Uterus (tissue), 4 donors: ENCODE results near the gene MMP21. TPM values are rescaled to one million over a fixed set of nuclear protein-coding genes. Genes with fewer than 3 reads are reported as not detected.

ENCODE experiments used
- DNase-seq, 2 donors: peaks; one replicate each; pipeline ENCODE4 v3.0.0-alpha.2; 2019 to 2020
- H3K27ac ChIP-seq, 2 donors: fragments of 200-600 bp; sonication (generic); 1 replicate in 1 of 2; 2 replicates in 1 of 2; pipeline ENCODE4 v1.5.1; 2016 to 2018
- H3K27me3 ChIP-seq, 2 donors: fragments of 200-600 bp; sonication (generic); one replicate each; pipeline ENCODE4 v1.5.1; 2018 to 2019; ENCODE audit warnings: control low read depth in 1 of 2
- H3K36me3 ChIP-seq, 2 donors: fragments of 200-600 bp; sonication (generic); one replicate each; pipeline ENCODE4 v1.5.1; 2019; ENCODE audit warnings: control low read depth in 1 of 2
- H3K4me1 ChIP-seq, 2 donors: fragments of 200-600 bp; sonication (generic); one replicate each; pipeline ENCODE4 v1.5.1; 2018 to 2019; ENCODE audit warnings: control low read depth in 1 of 2
- H3K4me3 ChIP-seq, 2 donors: fragments of 200-600 bp; sonication (generic); 1 replicate in 1 of 2; 2 replicates in 1 of 2; pipeline ENCODE4 v1.5.1; 2018 to 2019; ENCODE audit warnings: mild to moderate bottlenecking in 1 of 2
- H3K9me3 ChIP-seq, 2 donors: fragments of 200-600 bp; sonication (generic); one replicate each; pipeline ENCODE4 v1.5.1; 2019; ENCODE audit warnings: control low read depth in 1 of 2
- POLR2A ChIP-seq, 2 donors: fragments of 450-650 bp; IDR thresholded peaks; one replicate each; pipeline ENCODE4 v1.6.1; 2016; ENCODE audit warnings: antibody characterized with exemption in 2 of 2, mild to moderate bottlenecking in 1 of 2, moderate library complexity in 1 of 2
- intact Hi-C: fragments of 100-400 bp; cut with DNase I; formaldehyde crosslinking; loops from one replicate; pipeline ENCODE4 v1.15.1; 2023; ENCODE audit warnings: low total_unique reads
- microRNA counts, 2 donors: library from miRNA; unstranded; fragments of <30 nt; microRNA quantifications; one replicate each; lab custom pipeline; 2016 to 2017
- microRNA-seq: library from miRNA; unstranded; fragments of <30 nt; microRNA quantifications from one replicate; pipeline ENCODE4, GENCODE V29; 2016; ENCODE audit warnings: borderline microRNAs expressed, borderline replicate concordance
- small RNA-seq: library from RNA; depleted of rRNA; stranded (forward); fragments of <200 nt; gene quantifications from one replicate; pipeline ENCODE3, GENCODE V24; 2016
- total RNA-seq, 4 donors: library from RNA; depleted of rRNA in 3 of 4; stranded (reverse); fragments of >200 nt in 3 of 4; gene quantifications; one replicate each; pipeline versions ENCODE4 v1.1.0 to v1.2.4, GENCODE V29; 2014 to 2023
- TF ChIP-seq, protein P1 (sequence below), 4 experiments: fragments of 200-600 bp in 2 of 4; fragments of 450-650 bp in 2 of 4; sonication (generic) in 2 of 4; IDR thresholded peaks; one replicate each; pipeline ENCODE4 v1.5.1; 2016 to 2019; ENCODE audit warnings: antibody characterized with exemption in 4 of 4, mild to moderate bottlenecking in 2 of 4, moderate library complexity in 1 of 4
- donor health status: DM: yes; HTN: yes; CAD: no.

MMP21 gene
- total RNA-seq, 4 donors from 2014 or later = 0.21 to 0.48 TPM; not detected in 2

DNA sequence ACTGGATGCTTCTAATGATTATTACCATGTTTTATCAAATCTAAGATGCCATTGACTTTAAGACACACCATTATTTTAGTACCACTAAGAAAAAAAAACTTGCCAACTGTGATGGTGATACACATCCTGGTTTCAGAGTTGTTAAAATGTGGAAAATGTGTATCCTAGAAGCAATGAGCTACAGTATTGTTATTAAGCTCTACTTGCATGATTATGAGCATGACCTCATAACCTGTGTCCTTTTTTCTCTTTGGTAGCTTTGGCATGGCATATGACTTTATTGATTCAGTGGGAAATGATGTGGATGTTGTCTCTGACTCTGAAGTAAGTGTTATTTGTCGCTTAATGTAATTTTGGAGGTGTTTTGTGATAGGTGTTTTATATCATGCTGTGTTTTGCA is 52.8 kb downstream of the MMP21 start:
- Histone ChIP-seq H3K4me1 (peaks cover 0 to 6% of the 10 kb centered on the region in 2 donors), H3K4me3 (no peak overlapping the region), H3K9me3 (no peaks in the 10 kb centered on the region), H3K36me3 (no peaks in the 10 kb centered on the region), H3K27ac (no peak overlapping the region), H3K27me3 (no peaks in the 10 kb centered on the region)
- DNase-seq = no peak
- TF ChIP-seq, protein P1, sequence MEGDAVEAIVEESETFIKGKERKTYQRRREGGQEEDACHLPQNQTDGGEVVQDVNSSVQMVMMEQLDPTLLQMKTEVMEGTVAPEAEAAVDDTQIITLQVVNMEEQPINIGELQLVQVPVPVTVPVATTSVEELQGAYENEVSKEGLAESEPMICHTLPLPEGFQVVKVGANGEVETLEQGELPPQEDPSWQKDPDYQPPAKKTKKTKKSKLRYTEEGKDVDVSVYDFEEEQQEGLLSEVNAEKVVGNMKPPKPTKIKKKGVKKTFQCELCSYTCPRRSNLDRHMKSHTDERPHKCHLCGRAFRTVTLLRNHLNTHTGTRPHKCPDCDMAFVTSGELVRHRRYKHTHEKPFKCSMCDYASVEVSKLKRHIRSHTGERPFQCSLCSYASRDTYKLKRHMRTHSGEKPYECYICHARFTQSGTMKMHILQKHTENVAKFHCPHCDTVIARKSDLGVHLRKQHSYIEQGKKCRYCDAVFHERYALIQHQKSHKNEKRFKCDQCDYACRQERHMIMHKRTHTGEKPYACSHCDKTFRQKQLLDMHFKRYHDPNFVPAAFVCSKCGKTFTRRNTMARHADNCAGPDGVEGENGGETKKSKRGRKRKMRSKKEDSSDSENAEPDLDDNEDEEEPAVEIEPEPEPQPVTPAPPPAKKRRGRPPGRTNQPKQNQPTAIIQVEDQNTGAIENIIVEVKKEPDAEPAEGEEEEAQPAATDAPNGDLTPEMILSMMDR (IDR thresholded peaks at IDR 0.05) = no peak
- TF ChIP-seq POLR2A (IDR thresholded peaks at IDR 0.05) = no peak
- intact Hi-C loops = no loop called here

DNA sequence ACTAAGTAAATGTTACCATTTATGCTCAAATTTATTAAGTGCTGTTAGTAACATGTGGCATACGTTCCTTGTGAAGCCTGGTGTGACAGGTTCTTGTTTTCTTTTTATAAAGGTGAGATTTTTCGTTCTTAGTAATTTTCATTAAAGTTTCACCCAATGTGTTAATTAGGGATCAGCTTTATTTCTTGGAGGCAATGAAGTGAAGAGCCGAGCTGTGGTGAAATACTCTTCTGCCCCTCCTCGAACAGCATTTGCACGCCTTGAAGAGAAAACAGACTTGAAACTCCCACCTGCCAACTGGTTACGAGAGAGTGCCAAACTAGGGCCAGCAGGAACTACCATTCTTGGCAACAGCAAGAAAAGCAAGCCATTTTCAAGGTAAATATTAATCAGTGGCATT is 54.6 kb downstream of the MMP21 start:
- DNase-seq = no peak
- H3K36me3 ChIP-seq = no peaks in the 10 kb centered on the region
- H3K27ac ChIP-seq = no peak overlapping the region
- intact Hi-C loops = no loop called here
- no peak overlapping the region for H3K4me3 ChIP-seq
- TF ChIP-seq POLR2A (IDR thresholded peaks at IDR 0.05) = no peak
- TF ChIP-seq, protein P1 (IDR thresholded peaks at IDR 0.05) = no peak
- H3K4me1 ChIP-seq = peaks cover 0 to 6% of the 10 kb centered on the region in 2 donors
- H3K27me3 ChIP-seq = no peaks in the 10 kb centered on the region
- H3K9me3 ChIP-seq = no peaks in the 10 kb centered on the region

DNA sequence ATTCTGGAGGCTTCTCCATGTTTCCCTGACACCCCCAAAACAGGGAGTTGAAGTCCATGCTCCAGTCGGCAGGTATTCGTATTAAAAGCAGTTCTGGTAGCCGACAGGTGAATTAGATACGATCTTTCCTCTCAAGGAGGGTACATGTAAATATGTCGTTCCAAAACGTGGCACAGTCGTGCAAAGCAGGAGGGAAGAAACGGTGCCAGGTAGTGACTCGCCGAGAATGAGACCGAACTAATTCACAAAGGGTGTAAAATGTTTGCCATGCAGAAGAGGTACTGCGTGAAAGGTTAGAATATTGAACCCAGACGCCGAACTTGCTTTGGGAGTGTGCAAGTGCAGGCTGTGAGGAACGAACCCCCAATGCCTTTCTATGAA is 55.6 kb downstream of the MMP21 start:
- H3K27me3 ChIP-seq = no peaks in the 10 kb centered on the region
- no peaks in the 10 kb centered on the region for H3K36me3 ChIP-seq
- DNase-seq = peak in 1 of 2 donors; percentile 20
- TF ChIP-seq POLR2A (IDR thresholded peaks at IDR 0.05) = no peak
- TF ChIP-seq, protein P1 (IDR thresholded peaks at IDR 0.05) = no peak
- intact Hi-C loops = no loop called here
- peak overlapping the region; percentile 85 to 86 for H3K27ac ChIP-seq
- peaks cover 0 to 6% of the 10 kb centered on the region in 2 donors for H3K4me1 ChIP-seq
- H3K9me3 ChIP-seq = no peaks in the 10 kb centered on the region
- peak overlapping the region; percentile 74 to 96 for H3K4me3 ChIP-seq

DNA sequence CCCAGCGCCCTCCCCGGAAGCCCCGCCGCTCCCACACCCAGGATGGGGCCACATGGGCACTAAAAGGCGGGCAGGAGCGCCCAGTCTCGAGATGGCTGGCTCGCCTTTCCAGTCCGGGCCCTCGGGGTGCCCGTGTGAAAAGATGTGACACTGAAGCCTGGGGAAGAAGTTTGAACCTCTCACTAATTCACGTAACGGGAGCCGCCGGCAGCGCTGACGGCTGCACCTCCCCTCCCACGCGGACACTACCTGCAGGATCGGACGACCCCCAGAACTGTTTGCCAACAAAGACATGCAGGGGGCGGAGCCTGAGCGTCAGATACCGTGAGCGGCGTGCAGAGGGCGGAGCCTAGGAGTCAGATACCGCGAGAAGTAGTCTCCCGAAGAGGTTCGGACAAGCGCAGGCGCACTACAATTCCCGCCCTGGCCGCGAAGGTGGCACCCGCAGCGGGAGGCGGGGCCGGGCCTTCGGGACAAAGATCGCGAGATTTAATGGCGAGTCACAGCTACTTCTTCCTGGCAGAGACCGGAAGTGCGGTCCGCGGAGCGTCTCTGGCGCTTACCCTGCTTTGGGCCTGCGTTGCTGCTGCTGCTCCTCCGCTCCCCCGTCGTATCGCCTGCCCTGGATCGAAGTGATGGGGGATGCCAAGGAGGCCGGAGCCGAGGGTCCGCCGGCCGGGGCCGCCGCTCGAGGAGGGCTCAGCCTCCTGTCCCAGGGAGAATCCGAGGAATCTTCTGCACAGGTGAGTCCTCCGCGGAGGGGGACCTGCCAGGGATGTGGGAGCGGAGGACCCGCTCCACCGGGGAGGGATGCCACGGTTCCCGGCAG is 56.2 kb downstream of the MMP21 start, which contains the start of gene EDRF1:
TSS of gene EDRF1 (plus strand) at position 537 of the 829 bp plus-strand sequence. CDS start at position 636, 99 bp downstream.
- intact Hi-C loops = no loop called here
- DNase-seq = peak; percentile 99 to 100
- H3K4me1 ChIP-seq = peaks cover 0 to 6% of the 10 kb centered on the region in 2 donors
- H3K27me3 ChIP-seq = no peaks in the 10 kb centered on the region
- TF ChIP-seq POLR2A (IDR thresholded peaks at IDR 0.05) = peak; percentile 54 to 72
- TF ChIP-seq, protein P1 (IDR thresholded peaks at IDR 0.05) = peak in 1 of 4 experiments; percentile 14
- H3K4me3 ChIP-seq = peak within 1 kb of the TSS; percentile 74 to 96
- H3K27ac ChIP-seq = peak within 1 kb of the TSS; percentile 91 to 92
- H3K9me3 ChIP-seq = no peaks in the 10 kb centered on the region
- no peaks in the 10 kb centered on the region for H3K36me3 ChIP-seq

MicroRNAs within 50 kb of the gene (microRNA counts, 767-probe panel; counts per million panel counts)
- microRNA hsa-miR-4484 (lab: Ali Mortazavi, UCI) = 0 counts per million in 2 donors

Small RNA genes within 50 kb of the gene (microRNA-seq; reads per million reads assigned to microRNA genes)
- 1.5 reads per million for gene MIR4484

Small RNA genes within 50 kb of the gene (small RNA-seq; reads per million reads assigned to genes)
- not detected for gene MIR4484

Other genes starting within 250 kb of the MMP21 start
- gene TEX36, start 92.7 kb downstream of the MMP21 start, total RNA-seq = under 1 TPM in 1 of 4 donors, not detected in 3; 0.49 TPM
- gene EDRF1, start 56.1 kb downstream of the MMP21 start, total RNA-seq = 10 to 100 TPM; 26.2 to 79.2 (median 47.9) TPM
- gene UROS, start 47.4 kb upstream of the MMP21 start, total RNA-seq = 10 to 100 TPM; 27.9 to 36.2 (median 28.1) TPM
- 10 to 100 TPM; 10.8 to 59.0 (median 28.8) TPM for gene BCCIP, start 47.7 kb upstream of the MMP21 start, total RNA-seq
- gene DHX32, start 105.5 kb upstream of the MMP21 start, total RNA-seq = 100 to 1,000 TPM in 1 of 4 donors, 10 to 100 TPM in 3; 13.5 to 105 (median 30.9) TPM
- gene FANK1, start 120.7 kb upstream of the MMP21 start, total RNA-seq = 1 to 10 TPM in 3 of 4 donors, under 1 TPM in 1; 0.26 to 6.8 (median 4.6) TPM